Measurements from ENCODE around the gene HDAC1. TPM values are rescaled to one million over a fixed set of nuclear protein-coding genes. Genes with fewer than 3 reads are reported as not detected.
A peak's percentile ranks its signal among the peaks of the same experiment; 100 is the strongest.

Gene HDAC1
- total and polyA plus RNA-seq, 2 of the 13 experiments (the other 11 are each of a cell fraction or from before 2014, with no cell fraction given), result 93.5 to 189 TPM

DNA sequence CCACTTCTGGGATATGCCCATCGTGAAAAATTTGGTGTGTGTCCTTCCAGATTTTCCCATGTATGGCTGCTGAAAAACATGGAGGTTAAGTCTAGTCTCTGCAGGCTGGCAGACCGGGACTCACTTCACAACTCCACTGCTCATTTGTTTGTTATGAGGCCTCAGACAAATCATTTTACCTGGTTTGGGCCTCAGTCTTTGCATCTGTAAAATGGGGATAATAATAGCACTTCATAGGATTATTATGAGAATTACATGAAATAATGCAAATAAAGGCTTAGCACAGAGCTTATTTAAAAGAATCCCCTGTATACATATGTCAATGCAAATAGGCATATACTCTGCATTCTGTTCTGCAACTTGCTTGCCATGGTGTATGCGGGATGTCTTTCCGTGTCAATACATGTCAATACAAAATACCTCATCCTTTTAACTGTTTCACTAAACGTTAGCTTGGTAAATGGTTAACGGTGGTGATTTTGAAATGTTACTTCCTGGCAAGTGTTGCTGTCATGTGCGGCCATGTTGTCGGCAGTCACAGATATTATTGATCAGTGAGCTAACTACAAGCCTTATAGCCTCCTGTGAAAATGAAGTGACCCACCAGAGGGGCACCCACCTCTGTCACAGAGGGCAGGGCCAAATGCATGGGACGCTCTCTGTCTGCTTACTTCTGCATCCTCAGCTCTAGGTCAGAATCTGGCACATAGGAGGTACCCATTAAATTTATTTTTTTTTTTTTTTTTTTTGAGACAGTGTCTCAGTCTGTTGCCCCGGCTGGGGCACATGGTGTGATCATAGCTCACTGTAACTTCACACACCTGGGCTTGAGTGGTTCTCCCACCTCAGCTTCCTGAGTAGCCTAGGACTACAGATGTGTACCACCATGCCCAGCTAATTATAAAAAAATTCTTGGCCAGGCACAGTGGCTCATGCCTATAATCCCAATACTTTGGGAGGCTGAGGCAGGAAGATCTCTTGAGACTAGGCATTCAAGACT is 36.5 kb upstream of the HDAC1 start (continued):
- TF ChIP-seq, protein P1, sequence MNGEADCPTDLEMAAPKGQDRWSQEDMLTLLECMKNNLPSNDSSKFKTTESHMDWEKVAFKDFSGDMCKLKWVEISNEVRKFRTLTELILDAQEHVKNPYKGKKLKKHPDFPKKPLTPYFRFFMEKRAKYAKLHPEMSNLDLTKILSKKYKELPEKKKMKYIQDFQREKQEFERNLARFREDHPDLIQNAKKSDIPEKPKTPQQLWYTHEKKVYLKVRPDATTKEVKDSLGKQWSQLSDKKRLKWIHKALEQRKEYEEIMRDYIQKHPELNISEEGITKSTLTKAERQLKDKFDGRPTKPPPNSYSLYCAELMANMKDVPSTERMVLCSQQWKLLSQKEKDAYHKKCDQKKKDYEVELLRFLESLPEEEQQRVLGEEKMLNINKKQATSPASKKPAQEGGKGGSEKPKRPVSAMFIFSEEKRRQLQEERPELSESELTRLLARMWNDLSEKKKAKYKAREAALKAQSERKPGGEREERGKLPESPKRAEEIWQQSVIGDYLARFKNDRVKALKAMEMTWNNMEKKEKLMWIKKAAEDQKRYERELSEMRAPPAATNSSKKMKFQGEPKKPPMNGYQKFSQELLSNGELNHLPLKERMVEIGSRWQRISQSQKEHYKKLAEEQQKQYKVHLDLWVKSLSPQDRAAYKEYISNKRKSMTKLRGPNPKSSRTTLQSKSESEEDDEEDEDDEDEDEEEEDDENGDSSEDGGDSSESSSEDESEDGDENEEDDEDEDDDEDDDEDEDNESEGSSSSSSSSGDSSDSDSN (CRISPR knock-in tag; IDR thresholded peaks at IDR 0.05), result no peak
- TF ChIP-seq FOXO1 (CRISPR knock-in tag; IDR thresholded peaks at IDR 0.05) (peak; percentile 42; the same call in 1 of the 2 replicates), YEATS4 (CRISPR knock-in tag; IDR thresholded peaks at IDR 0.05; ENCODE audit: borderline replicate concordance) (no peak), NRL (CRISPR knock-in tag; IDR thresholded peaks at IDR 0.05; ENCODE audit: borderline replicate concordance) (no peak), GTF3A (CRISPR knock-in tag; conservative IDR thresholded peaks at IDR 0.05) (no peak), TGIF2 (CRISPR knock-in tag; IDR thresholded peaks at IDR 0.05) (peak; percentile 68; the same call in 1 of the 2 replicates), FOXA1 (IDR thresholded peaks at IDR 0.05) (no peak), FOXA1 (CRISPR knock-in tag; IDR thresholded peaks at IDR 0.05) (no peak), ARNTL (CRISPR knock-in tag; IDR thresholded peaks at IDR 0.05) (0 out of 2 replicates have a peak, but pooled peaks have one; percentile 35), HMG20A (CRISPR knock-in tag; IDR thresholded peaks at IDR 0.05; ENCODE audit: borderline replicate concordance) (peak; percentile 42; the same call in 1 of the 2 replicates), ZNF605 (CRISPR knock-in tag; IDR thresholded peaks at IDR 0.05) (no peak), ADNP (CRISPR knock-in tag; IDR thresholded peaks at IDR 0.05) (0 out of 2 replicates have a peak, but pooled peaks have one; percentile 26), ISX (CRISPR knock-in tag; conservative IDR thresholded peaks at IDR 0.05) (no peak), ZNF629 (CRISPR knock-in tag; conservative IDR thresholded peaks at IDR 0.05) (peak; percentile 95), ZBTB21 (CRISPR knock-in tag; IDR thresholded peaks at IDR 0.05) (peak; percentile 71; the same call in 1 of the 2 replicates), TOE1 (CRISPR knock-in tag; IDR thresholded peaks at IDR 0.05) (no peak)
- TF ChIP-seq, protein P2, sequence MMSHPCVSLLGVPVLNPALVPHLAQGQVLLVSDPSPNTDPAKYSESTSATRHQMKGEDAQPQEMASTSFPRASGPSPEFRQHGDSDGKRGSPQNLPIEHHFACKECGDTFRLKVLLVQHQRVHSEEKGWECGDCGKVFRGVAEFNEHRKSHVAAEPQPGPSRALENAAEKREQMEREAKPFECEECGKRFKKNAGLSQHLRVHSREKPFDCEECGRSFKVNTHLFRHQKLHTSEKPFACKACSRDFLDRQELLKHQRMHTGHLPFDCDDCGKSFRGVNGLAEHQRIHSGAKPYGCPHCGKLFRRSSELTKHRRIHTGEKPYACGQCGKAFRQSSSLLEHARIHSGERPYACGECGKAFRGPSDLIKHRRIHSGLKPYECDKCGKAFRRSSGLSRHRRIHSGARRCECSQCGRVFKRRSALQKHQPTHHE (CRISPR knock-in tag; IDR thresholded peaks at IDR 0.05; ENCODE audit: borderline replicate concordance), result no peak
- TF ChIP-seq, protein P3, sequence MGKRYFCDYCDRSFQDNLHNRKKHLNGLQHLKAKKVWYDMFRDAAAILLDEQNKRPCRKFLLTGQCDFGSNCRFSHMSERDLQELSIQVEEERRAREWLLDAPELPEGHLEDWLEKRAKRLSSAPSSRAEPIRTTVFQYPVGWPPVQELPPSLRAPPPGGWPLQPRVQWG (CRISPR knock-in tag; IDR thresholded peaks at IDR 0.05; ENCODE audit: borderline replicate concordance, low read depth), result no peak
- TF ChIP-seq, protein P4, sequence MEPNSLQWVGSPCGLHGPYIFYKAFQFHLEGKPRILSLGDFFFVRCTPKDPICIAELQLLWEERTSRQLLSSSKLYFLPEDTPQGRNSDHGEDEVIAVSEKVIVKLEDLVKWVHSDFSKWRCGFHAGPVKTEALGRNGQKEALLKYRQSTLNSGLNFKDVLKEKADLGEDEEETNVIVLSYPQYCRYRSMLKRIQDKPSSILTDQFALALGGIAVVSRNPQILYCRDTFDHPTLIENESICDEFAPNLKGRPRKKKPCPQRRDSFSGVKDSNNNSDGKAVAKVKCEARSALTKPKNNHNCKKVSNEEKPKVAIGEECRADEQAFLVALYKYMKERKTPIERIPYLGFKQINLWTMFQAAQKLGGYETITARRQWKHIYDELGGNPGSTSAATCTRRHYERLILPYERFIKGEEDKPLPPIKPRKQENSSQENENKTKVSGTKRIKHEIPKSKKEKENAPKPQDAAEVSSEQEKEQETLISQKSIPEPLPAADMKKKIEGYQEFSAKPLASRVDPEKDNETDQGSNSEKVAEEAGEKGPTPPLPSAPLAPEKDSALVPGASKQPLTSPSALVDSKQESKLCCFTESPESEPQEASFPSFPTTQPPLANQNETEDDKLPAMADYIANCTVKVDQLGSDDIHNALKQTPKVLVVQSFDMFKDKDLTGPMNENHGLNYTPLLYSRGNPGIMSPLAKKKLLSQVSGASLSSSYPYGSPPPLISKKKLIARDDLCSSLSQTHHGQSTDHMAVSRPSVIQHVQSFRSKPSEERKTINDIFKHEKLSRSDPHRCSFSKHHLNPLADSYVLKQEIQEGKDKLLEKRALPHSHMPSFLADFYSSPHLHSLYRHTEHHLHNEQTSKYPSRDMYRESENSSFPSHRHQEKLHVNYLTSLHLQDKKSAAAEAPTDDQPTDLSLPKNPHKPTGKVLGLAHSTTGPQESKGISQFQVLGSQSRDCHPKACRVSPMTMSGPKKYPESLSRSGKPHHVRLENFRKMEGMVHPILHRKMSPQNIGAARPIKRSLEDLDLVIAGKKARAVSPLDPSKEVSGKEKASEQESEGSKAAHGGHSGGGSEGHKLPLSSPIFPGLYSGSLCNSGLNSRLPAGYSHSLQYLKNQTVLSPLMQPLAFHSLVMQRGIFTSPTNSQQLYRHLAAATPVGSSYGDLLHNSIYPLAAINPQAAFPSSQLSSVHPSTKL (CRISPR knock-in tag; IDR thresholded peaks at IDR 0.05), result peak; percentile 76
- TF ChIP-seq, protein P5, sequence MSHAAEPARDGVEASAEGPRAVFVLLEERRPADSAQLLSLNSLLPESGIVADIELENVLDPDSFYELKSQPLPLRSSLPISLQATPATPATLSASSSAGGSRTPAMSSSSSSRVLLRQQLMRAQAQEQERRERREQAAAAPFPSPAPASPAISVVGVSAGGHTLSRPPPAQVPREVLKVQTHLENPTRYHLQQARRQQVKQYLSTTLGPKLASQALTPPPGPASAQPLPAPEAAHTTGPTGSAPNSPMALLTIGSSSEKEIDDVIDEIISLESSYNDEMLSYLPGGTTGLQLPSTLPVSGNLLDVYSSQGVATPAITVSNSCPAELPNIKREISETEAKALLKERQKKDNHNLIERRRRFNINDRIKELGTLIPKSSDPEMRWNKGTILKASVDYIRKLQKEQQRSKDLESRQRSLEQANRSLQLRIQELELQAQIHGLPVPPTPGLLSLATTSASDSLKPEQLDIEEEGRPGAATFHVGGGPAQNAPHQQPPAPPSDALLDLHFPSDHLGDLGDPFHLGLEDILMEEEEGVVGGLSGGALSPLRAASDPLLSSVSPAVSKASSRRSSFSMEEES (CRISPR knock-in tag; IDR thresholded peaks at IDR 0.05), result peak; percentile 66

Data from HepG2 (cell line).